GM12878 (cell line): ENCODE results near the gene TIFAB. TPM values are rescaled to one million over a fixed set of nuclear protein-coding genes. Genes with fewer than 3 reads are reported as not detected.

Experiments used
- ATAC-seq: fragments of 200-7000 bp; cut with Tn5 transposase; 3 replicates; pipeline ENCODE4 v1.9.1; 2020; ENCODE audit warnings: mild to moderate bottlenecking, moderate library complexity
- BruUV-seq: library from RNA; stranded (reverse); fragments of 400-500 nt; replicated peaks from 2 replicates; lab custom pipeline; 2021; lab: Mats Ljungman, UMichigan
- CTCF ChIA-PET: fragments of 300-600 bp; sonication (Branson Sonifier 250); formaldehyde crosslinking; extraction: SDS; loops from one replicate; lab custom pipeline; 2021; ENCODE audit warnings: inconsistent platforms; lab: Yijun Ruan, JAX
- POLR2A ChIA-PET: fragments of 350-600 bp; formaldehyde crosslinking; extraction: SDS; loops from one replicate; lab custom pipeline; 2021; ENCODE audit warnings: inconsistent platforms; lab: Charles Lee
- RAD21 ChIA-PET: fragments of 300-600 bp; sonication (Branson Sonifier 250); formaldehyde crosslinking; loops from one replicate; lab custom pipeline; 2023; ENCODE audit warnings: antibody characterized with exemption; ENCODE audit not compliant: unreplicated experiment; lab: Charles Lee
- SMC1A ChIA-PET: fragments of 300-600 bp; sonication (Branson Sonifier 250); formaldehyde crosslinking; loops from one replicate; lab custom pipeline; 2023; ENCODE audit not compliant: unreplicated experiment, uncharacterized antibody; lab: Charles Lee
- DNase-seq: peaks from one replicate; pipeline ENCODE4 v3.0.0-alpha.2; 2011; ENCODE audit warnings: low read depth, low spot score
- FAIRE-seq: peaks from 3 replicates; lab custom pipeline; 2011; peaks lifted over from hg19 to GRCh38; lab: Jason Lieb, UNC
- H2AFZ ChIP-seq: 2 replicates; pipeline ENCODE4 v1.6.0; 2011; ENCODE audit warnings: low read depth, low read length, control low read depth; ENCODE audit not compliant: control insufficient read depth
- H3K27ac ChIP-seq: 2 replicates; pipeline ENCODE4 v1.5.1; 2011; ENCODE audit warnings: control low read depth; ENCODE audit not compliant: control insufficient read depth, insufficient read depth
- H3K27me3 ChIP-seq, 2 experiments: replicated peaks in 1 of 2; 2 replicates each; pipeline versions ENCODE4 v1.6.0 to v1.6.1; 2011; ENCODE audit warnings: low read length in 1 of 2; ENCODE audit not compliant: control insufficient read depth in 2 of 2, insufficient read depth in 2 of 2
- H3K36me3 ChIP-seq, 2 experiments: 2 replicates each; pipeline ENCODE4 v1.5.1; 2011; ENCODE audit warnings: low read length in 1 of 2; ENCODE audit not compliant: control insufficient read depth in 2 of 2, insufficient read depth in 2 of 2
- H3K4me1 ChIP-seq: 2 replicates; pipeline ENCODE4 v1.6.1; 2011; ENCODE audit warnings: mild to moderate bottlenecking, low read length, moderate library complexity, mixed read lengths; ENCODE audit not compliant: control insufficient read depth, insufficient read depth
- H3K4me2 ChIP-seq: 2 replicates; pipeline ENCODE4 v1.6.0; 2011; ENCODE audit warnings: control low read depth; ENCODE audit not compliant: control insufficient read depth, insufficient read depth
- H3K4me3 ChIP-seq: fragments of 200-600 bp; sonication (generic); 2 replicates; pipeline ENCODE4 v1.5.1; 2016
- H3K79me2 ChIP-seq: 2 replicates; pipeline ENCODE4 v1.6.0; 2011; ENCODE audit warnings: low read length; ENCODE audit not compliant: control insufficient read depth, insufficient read depth
- H3K9ac ChIP-seq: 2 replicates; pipeline ENCODE4 v1.8.0; 2011; ENCODE audit warnings: low read length, control low read depth, mixed read lengths; ENCODE audit not compliant: control insufficient read depth, insufficient read depth
- H3K9me3 ChIP-seq: replicated peaks from 3 replicates; pipeline ENCODE4 v1.5.1; 2011; ENCODE audit warnings: mild to moderate bottlenecking, low read length; ENCODE audit not compliant: control insufficient read depth, insufficient read depth
- H4K20me1 ChIP-seq: 2 replicates; pipeline ENCODE4 v1.6.0; 2011; ENCODE audit not compliant: control insufficient read depth, insufficient read depth
- BCL11A ChIP-seq: IDR thresholded peaks from 2 replicates; pipeline ENCODE4 v1.6.1; 2011; ENCODE audit warnings: low read depth, low read length
- RUNX3 ChIP-seq: IDR thresholded peaks from 2 replicates; pipeline ENCODE4 v1.6.1; 2012; ENCODE audit warnings: low read length, inconsistent platforms
- WGBS: methylation state at CpG from one replicate; pipeline ENCODE4 v1.1.6; 2016; ENCODE audit warnings: low lambda C conversion rate; ENCODE audit not compliant: insufficient replicate concordance, insufficient coverage; ENCODE audit errors: missing lambda C conversion rate; 5-methylcytosine and 5-hydroxymethylcytosine counted together
- in situ Hi-C: fragments of 300-500 bp; cut with MboI; formaldehyde crosslinking; loops from 9 replicates; pipeline ENCODE4 v1.14.3; 2018; ENCODE audit warnings: mixed read lengths
- intact Hi-C: fragments of 100-400 bp; cut with micrococcal nuclease; formaldehyde crosslinking; loops from one replicate; pipeline ENCODE4 v1.14.2; 2022; ENCODE audit not compliant: unreplicated experiment
- polyA plus RNA-seq, 11 experiments: library from polyadenylated mRNA; depleted of rRNA in 4 of 11; unstranded in 6 of 11; stranded (reverse) in 5 of 11; fragments of >200 nt; fragmentation: Nextera tagmentation in 4 of 11; fragmentation: Illumina TruSeq in 1 of 11; extraction: Ambion mirVana in 4 of 11; extraction: Trizol in 1 of 11; gene quantifications; 1 replicate in 1 of 11; 2 replicates in 10 of 11; pipeline versions ENCODE4 v1.2.1 to v1.2.3, GENCODE V29; 2011 to 2016; ENCODE audit warnings: inconsistent platforms in 2 of 11, missing spikeins in 2 of 11, low read depth in 1 of 11
- total RNA-seq, 4 experiments: library from RNA; depleted of rRNA in 3 of 4; stranded (reverse); fragments of >200 nt in 3 of 4; fragmentation: Illumina TruSeq in 1 of 4; extraction: Trizol in 1 of 4; gene quantifications; 2 replicates each; pipeline versions ENCODE4 v1.2.1 to v1.2.3, GENCODE V29; 2013 to 2021
- TF ChIP-seq, protein P1 (sequence below): fragments of 450-650 bp; IDR thresholded peaks from 2 replicates; pipeline ENCODE4 v1.6.1; 2016; ENCODE audit warnings: mild to moderate bottlenecking
- TF ChIP-seq, protein P2 (sequence below): IDR thresholded peaks from 2 replicates; pipeline ENCODE4 v1.6.1; 2011; ENCODE audit warnings: mild to moderate bottlenecking, low read depth, low read length, moderate library complexity; ENCODE audit not compliant: insufficient replicate concordance

Gene TIFAB
- total and polyA plus RNA-seq, 10 of the 15 experiments (the other 5 are each of a cell fraction or from before 2014, with no cell fraction given) = not detected

DNA sequence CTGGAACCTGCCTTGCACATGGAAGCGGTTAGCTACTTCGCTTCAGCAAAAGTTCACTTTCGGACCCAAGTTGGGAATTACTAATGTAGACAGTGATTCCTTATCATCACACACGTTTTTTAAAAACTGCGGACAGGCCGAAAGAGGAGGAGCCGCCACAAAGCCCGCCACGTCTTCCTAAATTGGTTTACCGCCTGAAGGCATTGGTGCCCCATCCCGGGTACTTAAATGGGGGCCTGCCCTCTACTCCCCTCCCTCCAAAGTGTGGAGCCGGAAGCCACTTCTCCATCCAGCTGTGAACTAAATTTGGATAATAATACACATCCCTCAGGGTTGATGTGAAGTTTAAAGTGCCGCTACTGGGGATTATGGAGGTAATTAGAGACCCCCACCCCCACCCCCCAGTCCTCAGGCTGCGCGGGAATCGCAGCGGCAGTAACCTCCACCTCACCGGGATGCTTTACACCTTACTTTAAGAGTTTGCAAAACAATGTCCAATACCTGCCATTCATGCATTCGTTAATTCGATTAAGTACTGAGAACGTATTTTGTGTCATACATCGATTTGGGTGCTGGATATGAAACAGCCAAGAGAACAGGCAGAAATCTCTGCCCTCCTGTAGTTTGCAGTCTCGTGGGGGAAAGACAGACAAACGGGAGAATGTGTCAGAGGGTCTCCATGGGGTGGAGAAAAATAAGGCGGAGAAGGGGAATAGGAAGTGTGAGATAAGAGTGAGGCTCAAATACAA is 52.2 kb downstream of the TIFAB start:
- ChIA-PET POLR2A (no interaction called here), RAD21 (no interaction called here)

More for the DNA sequence above, 52.2 kb downstream of the TIFAB start:
- ATAC-seq = no peak
- FAIRE-seq = no peak
- Histone ChIP-seq H3K9ac (peak overlapping the region; percentile 98), H2AFZ (peak overlapping the region; percentile 91), H3K4me1 (peaks cover 16% of the 10 kb centered on the region), H3K36me3 (no peaks in the 10 kb centered on the region), H3K4me3 (peak overlapping the region; percentile 80), H4K20me1 (0 out of 2 replicates have a peak, but pooled peaks cover 8% of the 10 kb centered on the region), H3K9me3 (no peaks in the 10 kb centered on the region), H3K4me2 (peak overlapping the region; percentile 93), H3K79me2 (peaks cover 46% of the 10 kb centered on the region), H3K27ac (peak overlapping the region; percentile 90; the same call in 1 of the 2 replicates), H3K27me3 (no peaks in the 10 kb centered on the region)
- 39% methylated on average over 25 of the region's 25 CpGs for WGBS
- TF ChIP-seq RUNX3 (0 out of 2 replicates have a peak, but pooled peaks have one; percentile 3), BCL11A (no peak)
- TF ChIP-seq, protein P1, sequence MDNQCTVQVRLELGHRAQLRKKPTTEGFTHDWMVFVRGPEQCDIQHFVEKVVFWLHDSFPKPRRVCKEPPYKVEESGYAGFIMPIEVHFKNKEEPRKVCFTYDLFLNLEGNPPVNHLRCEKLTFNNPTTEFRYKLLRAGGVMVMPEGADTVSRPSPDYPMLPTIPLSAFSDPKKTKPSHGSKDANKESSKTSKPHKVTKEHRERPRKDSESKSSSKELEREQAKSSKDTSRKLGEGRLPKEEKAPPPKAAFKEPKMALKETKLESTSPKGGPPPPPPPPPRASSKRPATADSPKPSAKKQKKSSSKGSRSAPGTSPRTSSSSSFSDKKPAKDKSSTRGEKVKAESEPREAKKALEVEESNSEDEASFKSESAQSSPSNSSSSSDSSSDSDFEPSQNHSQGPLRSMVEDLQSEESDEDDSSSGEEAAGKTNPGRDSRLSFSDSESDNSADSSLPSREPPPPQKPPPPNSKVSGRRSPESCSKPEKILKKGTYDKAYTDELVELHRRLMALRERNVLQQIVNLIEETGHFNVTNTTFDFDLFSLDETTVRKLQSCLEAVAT = 0 out of 2 replicates have a peak, but pooled peaks have one; percentile 40
- TF ChIP-seq, protein P2, sequence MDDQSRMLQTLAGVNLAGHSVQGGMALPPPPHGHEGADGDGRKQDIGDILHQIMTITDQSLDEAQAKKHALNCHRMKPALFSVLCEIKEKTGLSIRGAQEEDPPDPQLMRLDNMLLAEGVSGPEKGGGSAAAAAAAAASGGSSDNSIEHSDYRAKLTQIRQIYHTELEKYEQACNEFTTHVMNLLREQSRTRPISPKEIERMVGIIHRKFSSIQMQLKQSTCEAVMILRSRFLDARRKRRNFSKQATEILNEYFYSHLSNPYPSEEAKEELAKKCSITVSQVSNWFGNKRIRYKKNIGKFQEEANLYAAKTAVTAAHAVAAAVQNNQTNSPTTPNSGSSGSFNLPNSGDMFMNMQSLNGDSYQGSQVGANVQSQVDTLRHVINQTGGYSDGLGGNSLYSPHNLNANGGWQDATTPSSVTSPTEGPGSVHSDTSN = no peak
- ChIA-PET SMC1A (interaction anchor here (1.1 kb wide), 1 partner anchor 26 kb away, joined by 4 read pairs; no protein-coding TSS in a partner anchor), CTCF (no interaction called here)
- BruUV-seq = TSS peak; percentile 85
- DNase-seq = no peak
- intact Hi-C loops (no loop called here), in situ Hi-C loops (no loop called here)
